Rectal smooth muscle tissue (tissue), 1 donor: ENCODE data around the gene GPR78.

Experiments
- H3K27ac ChIP-seq: one replicate; pipeline ENCODE4 v1.7.0; 2013; ENCODE audit warnings: low read depth, low read length, inconsistent platforms
- H3K27me3 ChIP-seq: one replicate; pipeline ENCODE4 v1.7.0; 2013; ENCODE audit warnings: low read length; ENCODE audit not compliant: control insufficient read depth, insufficient read depth
- H3K36me3 ChIP-seq: one replicate; pipeline ENCODE4 v1.7.0; 2013; ENCODE audit warnings: low read length; ENCODE audit not compliant: control insufficient read depth, insufficient read depth
- H3K4me1 ChIP-seq: one replicate; pipeline ENCODE4 v1.7.0; 2013; ENCODE audit warnings: low read length; ENCODE audit not compliant: control insufficient read depth, insufficient read depth
- H3K4me3 ChIP-seq: one replicate; pipeline ENCODE4 v1.7.0; 2013; ENCODE audit warnings: low read length
- H3K9ac ChIP-seq: one replicate; pipeline ENCODE4 v1.7.0; 2013; ENCODE audit warnings: low read length

Gene GPR78

DNA sequence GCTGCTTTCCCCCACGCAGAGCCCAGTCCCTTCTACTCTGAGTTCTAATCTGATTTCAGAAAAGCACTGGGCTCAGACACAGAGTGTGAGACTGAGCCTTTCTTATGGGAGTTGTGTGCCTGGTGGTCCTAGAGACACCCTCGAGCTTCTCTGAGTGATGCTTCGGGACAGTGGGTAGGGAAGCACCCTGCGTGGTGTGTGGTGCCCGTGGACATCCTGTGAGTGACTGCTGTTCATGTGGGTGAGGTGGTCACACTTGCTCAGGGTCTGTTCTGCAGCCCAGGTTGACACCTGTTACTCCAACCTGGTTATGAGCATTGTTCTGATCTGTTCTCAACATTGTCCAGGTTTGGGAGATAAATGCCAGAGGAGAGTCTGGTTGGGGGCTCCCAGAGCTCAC, 6.1 kb downstream of the GPR78 start:
- Histone ChIP-seq H3K27me3 (peaks cover 22% of the 10 kb centered on the region), H3K27ac (no peak overlapping the region), H3K36me3 (no peaks in the 10 kb centered on the region), H3K4me1 (no peaks in the 10 kb centered on the region), H3K4me3 (no peak overlapping the region), H3K9ac (no peak overlapping the region)

DNA sequence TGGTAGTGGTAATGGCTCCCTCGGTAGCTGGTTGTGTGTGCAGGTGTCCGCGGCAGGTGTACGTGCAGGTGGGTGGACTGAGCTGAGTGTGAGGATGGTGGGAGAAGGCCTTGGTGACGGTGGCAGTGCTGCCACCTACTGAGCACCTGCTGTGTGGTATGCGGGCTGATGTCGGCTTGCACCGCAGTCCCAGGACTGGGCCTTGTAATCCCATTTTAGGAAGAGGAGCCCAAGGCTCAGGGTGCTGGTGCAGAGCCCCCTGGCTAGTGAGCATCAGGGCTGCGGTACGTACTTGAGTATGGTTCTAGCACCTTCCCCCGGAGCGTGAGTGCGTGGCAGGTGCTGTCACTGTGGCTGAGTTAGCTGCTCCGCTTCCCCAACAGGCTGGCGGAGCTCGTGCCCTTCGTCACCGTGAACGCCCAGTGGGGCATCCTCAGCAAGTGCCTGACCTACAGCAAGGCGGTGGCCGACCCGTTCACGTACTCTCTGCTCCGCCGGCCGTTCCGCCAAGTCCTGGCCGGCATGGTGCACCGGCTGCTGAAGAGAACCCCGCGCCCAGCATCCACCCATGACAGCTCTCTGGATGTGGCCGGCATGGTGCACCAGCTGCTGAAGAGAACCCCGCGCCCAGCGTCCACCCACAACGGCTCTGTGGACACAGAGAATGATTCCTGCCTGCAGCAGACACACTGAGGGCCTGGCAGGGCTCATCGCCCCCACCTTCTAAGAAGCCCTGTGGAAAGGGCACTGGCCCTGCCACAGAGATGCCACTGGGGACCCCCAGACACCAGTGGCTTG, 6.7 kb downstream of the GPR78 start:
- Histone ChIP-seq H3K4me1 (no peaks in the 10 kb centered on the region), H3K27ac (no peak overlapping the region), H3K9ac (no peak overlapping the region), H3K4me3 (no peak overlapping the region), H3K27me3 (peaks cover 20% of the 10 kb centered on the region), H3K36me3 (no peaks in the 10 kb centered on the region)

DNA sequence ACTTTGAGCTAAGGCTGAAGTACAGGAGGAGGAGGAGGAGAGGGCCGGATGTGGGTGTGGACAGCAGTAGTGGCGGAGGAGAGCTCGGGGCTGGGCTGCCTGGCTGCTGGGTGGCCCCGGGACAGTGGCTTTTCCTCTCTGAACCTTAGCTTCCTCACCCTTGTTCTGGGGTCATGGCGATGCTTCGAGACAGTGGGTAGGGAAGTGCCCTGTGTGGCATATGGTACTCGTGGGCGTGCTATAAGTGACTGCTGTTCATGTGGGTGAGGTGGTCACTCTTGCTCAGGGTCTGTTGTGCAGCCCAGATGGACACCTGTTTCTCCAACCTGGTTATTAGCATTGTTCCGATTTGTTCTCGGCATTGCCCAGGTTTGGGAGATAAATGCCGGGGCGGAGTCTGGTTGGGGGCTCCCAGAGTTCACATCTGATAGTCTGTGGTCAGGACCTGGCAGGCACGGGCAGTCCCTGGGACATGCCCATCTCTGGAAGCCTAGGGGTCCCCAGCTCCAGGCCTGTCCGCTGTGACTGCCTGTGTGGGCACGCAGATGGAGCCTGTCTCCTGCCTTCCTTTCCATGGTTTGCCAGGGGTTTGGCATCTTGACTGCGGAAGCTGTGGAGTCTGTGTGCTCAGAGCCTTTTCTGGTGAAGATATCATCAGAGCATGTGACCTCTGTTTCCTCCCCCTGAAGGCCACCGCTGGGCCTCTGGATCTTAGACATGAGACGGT, 7.4 kb downstream of the GPR78 start:
- H3K9ac ChIP-seq, result no peak overlapping the region
- no peak overlapping the region for H3K27ac ChIP-seq
- no peak overlapping the region for H3K4me3 ChIP-seq
- no peaks in the 10 kb centered on the region for H3K4me1 ChIP-seq
- H3K27me3 ChIP-seq, result peaks cover 24% of the 10 kb centered on the region
- no peaks in the 10 kb centered on the region for H3K36me3 ChIP-seq

DNA sequence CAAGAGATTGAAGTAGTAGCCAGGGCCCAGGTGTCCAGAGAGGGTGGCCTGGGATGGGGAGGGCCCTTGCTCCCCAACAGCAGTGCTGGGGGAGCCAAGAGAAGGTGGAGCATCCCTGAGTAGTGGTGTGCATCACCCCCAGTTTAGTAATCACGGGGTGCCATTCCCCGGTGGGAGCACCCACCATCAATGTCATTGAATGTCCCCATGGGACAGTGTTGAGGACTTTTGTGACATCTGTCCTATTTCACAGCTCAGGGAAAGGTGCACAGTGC, 7.9 kb downstream of the GPR78 start:
- H3K9ac ChIP-seq, result no peak overlapping the region
- H3K36me3 ChIP-seq, result no peaks in the 10 kb centered on the region
- no peak overlapping the region for H3K4me3 ChIP-seq
- no peak overlapping the region for H3K27ac ChIP-seq
- H3K27me3 ChIP-seq, result peaks cover 24% of the 10 kb centered on the region
- H3K4me1 ChIP-seq, result no peaks in the 10 kb centered on the region

DNA sequence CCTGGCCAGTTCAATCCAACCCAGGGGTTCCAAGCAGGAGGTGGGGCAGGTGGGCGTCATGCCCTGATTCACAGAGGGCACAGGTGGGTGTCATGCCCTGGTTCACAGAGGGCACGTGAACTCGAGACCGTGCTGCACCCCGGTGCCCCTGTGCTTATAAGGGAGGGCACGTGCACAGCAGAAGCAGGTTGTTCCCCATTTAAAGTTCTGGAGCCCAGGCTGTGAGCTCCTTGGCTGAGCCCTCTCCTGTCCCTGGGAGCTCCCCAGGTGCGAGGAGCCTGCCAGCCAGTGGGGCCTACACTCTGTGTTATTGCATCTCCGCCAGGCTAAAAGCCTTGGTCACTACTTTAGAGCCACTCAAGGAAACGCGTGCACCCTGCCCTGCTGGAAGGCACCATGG, 9.1 kb downstream of the GPR78 start:
- no peaks in the 10 kb centered on the region for H3K4me1 ChIP-seq
- H3K27me3 ChIP-seq, result peaks cover 30% of the 10 kb centered on the region
- H3K4me3 ChIP-seq, result no peak overlapping the region
- H3K9ac ChIP-seq, result no peak overlapping the region
- no peaks in the 10 kb centered on the region for H3K36me3 ChIP-seq
- H3K27ac ChIP-seq, result no peak overlapping the region

DNA sequence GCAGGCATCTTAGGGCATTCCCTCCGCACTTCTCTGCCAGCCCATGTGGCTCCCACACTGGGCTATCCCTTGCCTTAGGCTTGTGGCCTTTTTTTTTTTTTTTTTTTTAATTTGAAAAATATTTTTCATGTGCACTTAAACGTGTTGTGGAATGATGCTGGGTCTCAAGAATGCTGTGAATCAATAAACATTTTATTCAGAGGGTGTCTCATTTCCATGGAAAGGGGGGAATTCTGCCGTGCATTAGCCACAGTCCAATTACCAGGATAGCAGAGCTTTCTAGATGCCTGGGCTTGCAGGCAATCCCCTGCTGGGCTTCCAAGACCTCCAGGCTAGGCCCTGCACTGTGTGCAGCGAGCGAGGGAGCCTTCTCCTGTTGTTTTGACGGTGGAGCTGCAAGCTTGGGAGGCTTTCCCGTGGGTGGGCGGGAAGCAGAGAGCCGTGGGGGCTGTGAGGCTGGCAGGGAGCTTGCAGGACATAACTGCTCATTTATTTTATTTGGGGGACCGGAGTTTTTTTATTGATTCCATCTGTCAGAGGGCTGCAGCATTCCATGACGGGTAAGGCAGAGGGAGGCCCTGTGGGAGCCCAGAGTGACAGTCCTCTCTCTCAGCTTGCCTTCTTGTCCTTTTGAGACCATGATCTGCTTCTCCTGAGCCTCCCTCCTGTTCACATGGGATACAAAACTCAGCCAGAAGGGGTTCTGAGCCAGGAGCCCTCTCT, 9.8 kb downstream of the GPR78 start:
- no peak overlapping the region for H3K4me3 ChIP-seq
- no peak overlapping the region for H3K9ac ChIP-seq
- H3K27ac ChIP-seq, result no peak overlapping the region
- H3K27me3 ChIP-seq, result peaks cover 30% of the 10 kb centered on the region
- H3K4me1 ChIP-seq, result no peaks in the 10 kb centered on the region
- H3K36me3 ChIP-seq, result no peaks in the 10 kb centered on the region

DNA sequence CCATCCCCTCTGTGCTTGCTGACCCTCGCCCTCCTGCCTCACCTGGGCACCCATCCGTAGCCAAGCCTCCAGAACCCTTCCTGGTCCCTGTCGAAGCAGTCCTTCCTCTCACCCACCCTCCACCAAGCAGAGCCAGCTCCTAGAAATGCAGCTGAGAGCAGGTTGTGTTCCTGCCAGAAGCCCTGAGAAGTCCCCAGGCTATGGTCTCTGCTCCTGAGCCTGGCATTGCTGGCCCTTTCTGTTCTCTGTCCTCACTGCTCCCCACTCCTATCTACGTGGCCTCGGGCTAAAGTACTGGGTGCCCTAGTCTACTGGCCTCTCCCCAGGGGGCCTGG, 10.3 kb downstream of the GPR78 start:
- Histone ChIP-seq H3K27me3 (peaks cover 28% of the 10 kb centered on the region), H3K4me3 (no peak overlapping the region), H3K4me1 (no peaks in the 10 kb centered on the region), H3K27ac (no peak overlapping the region), H3K36me3 (no peaks in the 10 kb centered on the region), H3K9ac (no peak overlapping the region)

DNA sequence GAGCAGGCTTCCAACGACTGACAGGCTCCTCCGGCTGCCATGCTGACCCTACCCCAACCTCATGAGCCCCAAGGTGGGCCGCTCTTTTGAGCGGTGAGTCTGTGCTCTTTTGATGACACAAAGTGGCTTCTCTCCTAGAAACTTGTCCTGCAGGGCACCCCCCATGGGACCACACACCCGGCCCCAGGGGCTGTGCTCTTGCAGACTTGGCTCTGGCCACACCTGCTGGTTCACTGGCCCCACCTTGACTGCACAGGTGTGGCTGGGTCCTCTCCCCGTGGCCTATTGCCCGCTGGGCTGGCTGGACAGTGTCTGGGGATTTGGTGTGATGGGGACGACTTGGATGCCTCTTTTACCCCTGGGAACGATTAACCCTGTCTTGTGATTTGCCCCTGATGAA, 10.9 kb downstream of the GPR78 start:
- no peak overlapping the region for H3K4me3 ChIP-seq
- no peaks in the 10 kb centered on the region for H3K4me1 ChIP-seq
- H3K36me3 ChIP-seq, result no peaks in the 10 kb centered on the region
- no peak overlapping the region for H3K27ac ChIP-seq
- H3K9ac ChIP-seq, result no peak overlapping the region
- H3K27me3 ChIP-seq, result peaks cover 27% of the 10 kb centered on the region

DNA sequence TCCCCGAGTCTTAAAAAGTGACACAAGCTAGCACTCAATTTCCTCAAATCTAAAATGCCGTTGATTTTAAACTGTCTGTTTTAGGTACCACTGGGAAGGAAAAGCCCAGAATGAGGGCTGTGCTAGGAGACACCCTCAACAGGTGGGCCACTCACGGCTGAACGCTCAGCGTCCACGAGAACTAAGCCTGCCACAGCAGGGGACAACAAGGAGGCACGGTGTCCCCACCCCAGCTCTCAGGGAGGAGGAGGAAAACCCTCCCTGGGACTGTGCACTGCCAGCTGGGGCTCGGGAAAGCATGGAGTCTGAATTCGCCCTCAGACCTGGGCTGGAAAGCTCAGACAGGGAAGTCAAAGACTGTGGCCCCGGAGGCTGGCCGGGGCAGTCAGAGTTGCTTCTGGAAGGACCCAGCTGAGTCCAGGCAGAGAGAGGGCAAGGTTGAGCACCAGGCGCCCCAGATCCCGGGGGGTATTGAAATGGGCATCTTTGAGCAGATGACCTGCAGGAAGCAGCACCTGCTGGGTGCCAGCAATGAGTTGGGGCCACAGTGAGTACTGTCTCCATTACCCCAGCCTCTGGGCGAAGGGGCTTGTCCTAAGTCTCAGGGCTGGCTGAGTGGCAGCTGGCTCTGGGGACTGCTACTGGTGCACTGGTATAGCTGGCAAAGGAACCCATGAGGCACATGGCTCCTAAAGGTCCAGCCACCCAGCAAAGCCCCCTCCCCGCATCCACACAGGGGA, 11.6 kb downstream of the GPR78 start:
- Histone ChIP-seq H3K27ac (no peak overlapping the region), H3K4me1 (no peaks in the 10 kb centered on the region), H3K27me3 (peaks cover 27% of the 10 kb centered on the region), H3K9ac (no peak overlapping the region), H3K36me3 (no peaks in the 10 kb centered on the region), H3K4me3 (no peak overlapping the region)

DNA sequence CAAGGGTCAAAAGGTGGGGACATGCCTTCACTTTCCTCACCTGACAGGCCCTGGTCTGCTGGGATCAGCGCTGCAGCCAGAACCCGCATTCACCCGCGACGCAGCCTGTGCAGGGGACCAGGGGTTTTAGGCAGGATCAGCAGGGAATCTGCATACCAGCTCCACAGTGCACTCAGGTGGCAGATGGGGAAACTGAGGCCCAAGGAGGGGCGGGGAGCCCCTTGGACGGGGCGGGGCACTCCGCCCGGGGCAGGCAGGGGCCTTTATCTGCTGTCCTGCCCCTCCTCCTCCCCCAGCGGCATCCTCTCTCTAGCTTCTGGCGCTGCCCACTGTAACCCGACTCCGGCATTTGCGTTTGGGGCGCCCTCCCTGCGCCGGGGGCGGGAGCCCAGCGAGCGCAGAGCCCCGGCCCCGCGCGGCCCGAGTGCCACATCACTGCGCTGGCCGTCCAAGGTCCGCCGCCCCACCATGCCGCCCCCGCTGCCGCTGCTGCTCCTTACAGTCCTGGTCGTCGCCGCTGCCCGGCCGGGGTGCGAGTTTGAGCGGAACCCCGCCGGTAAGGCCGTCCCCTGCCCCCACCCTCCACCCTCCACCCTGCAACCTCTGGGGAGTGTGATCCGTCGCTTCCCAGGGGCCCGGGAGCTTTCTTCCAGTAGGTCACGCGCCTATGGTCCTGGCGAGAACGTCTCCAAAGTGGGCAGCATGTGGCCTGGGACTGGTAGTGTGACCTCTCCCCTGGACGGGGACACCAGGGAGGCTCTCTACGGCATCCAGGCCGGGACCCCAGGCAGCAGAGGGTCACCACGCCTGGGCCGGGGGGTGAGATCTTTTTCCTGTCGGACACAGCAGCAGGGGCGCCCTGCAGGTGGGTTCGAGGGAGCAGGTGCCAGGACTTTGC, 12.4 kb downstream of the GPR78 start, which contains the start of gene CPZ:
Gene CPZ (plus strand): TSS at position 400 of the 898 bp plus-strand sequence. CDS start 69 bp downstream, at position 469.
- H3K4me1 ChIP-seq, result no peaks in the 10 kb centered on the region
- H3K27ac ChIP-seq, result no peak within 1 kb of the TSS
- peaks cover 25% of the 10 kb centered on the region for H3K27me3 ChIP-seq
- peak within 1 kb of the TSS; percentile 5 for H3K4me3 ChIP-seq
- no peaks in the 10 kb centered on the region for H3K36me3 ChIP-seq
- H3K9ac ChIP-seq, result no peak within 1 kb of the TSS

DNA sequence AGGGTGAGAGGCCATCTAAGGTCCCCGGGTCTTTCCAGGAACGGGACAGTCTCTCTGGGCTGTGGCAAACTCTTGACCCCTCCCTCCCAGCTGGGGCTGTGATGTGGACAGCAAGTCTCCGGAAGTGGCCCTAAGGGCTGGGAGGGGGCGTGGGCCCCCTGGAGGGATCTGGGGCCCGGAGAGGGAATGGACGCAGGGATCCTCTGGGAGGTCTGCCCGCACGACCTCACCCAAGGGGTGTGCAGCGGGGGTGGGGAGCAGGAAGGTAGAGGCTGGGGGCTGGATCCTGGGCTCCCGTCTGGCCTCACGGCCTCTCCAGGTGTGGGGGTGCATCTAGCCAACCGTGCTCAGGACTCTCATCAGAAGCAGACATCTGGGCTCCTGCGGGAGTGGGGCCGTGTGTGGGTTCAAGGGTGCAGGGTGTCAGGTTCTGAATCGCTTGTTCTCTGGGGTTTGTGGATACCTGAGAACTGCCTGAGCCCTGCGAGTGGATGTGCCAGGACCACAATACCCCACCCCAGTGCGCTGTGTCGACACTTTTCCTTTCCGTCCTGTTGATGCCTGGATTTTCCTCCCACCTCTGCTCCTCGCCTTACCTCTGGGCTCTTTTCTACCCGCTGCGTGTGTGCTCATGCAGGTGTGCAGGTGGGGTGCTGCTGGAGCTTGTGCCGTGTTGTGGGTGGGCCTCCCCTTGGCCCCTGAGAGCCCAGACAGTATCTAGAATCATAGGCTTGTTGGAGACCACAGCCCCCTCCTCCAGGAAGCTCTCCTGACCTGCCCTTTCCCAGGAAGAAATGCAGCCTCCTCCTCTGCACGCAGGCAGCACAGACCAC, 13.3 kb downstream of the GPR78 start:
- Histone ChIP-seq H3K4me3 (peak overlapping the region; percentile 5), H3K9ac (no peak overlapping the region), H3K27me3 (peaks cover 23% of the 10 kb centered on the region), H3K4me1 (no peaks in the 10 kb centered on the region), H3K27ac (no peak overlapping the region), H3K36me3 (no peaks in the 10 kb centered on the region)
